Subcutaneous adipose tissue (tissue), 4 donors: Measurements from ENCODE around the gene HTR1A. TPM values are rescaled to one million over a fixed set of nuclear protein-coding genes. Genes with fewer than 3 reads are reported as not detected.

Source experiments
- total RNA-seq, 4 donors: library from RNA; depleted of rRNA; stranded (reverse); fragments of >200 nt; gene quantifications; one replicate each; pipeline ENCODE4 v1.1.0, GENCODE V29; 2016
- TF ChIP-seq, protein P1 (sequence below): fragments of 450-650 bp; IDR thresholded peaks from one replicate; pipeline ENCODE4 v1.5.1; 2016; ENCODE audit warnings: low read depth, mild to moderate bottlenecking, control low read depth, antibody characterized with exemption, moderate library complexity

HTR1A gene
- total RNA-seq: not detected

- TF ChIP-seq, protein P1, sequence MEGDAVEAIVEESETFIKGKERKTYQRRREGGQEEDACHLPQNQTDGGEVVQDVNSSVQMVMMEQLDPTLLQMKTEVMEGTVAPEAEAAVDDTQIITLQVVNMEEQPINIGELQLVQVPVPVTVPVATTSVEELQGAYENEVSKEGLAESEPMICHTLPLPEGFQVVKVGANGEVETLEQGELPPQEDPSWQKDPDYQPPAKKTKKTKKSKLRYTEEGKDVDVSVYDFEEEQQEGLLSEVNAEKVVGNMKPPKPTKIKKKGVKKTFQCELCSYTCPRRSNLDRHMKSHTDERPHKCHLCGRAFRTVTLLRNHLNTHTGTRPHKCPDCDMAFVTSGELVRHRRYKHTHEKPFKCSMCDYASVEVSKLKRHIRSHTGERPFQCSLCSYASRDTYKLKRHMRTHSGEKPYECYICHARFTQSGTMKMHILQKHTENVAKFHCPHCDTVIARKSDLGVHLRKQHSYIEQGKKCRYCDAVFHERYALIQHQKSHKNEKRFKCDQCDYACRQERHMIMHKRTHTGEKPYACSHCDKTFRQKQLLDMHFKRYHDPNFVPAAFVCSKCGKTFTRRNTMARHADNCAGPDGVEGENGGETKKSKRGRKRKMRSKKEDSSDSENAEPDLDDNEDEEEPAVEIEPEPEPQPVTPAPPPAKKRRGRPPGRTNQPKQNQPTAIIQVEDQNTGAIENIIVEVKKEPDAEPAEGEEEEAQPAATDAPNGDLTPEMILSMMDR: no peak
Measured at GRCh38 chr5:63962279-63962678, at the start of gene HTR1A. Gene HTR1A (minus strand): TSS chr5:63962445. CDS start chr5:63961719, 726 bp downstream.

GRCh38 chr5:64003966-64004365 lies 41.7 kb upstream of the HTR1A start:
- TF ChIP-seq, protein P1: no peak

GRCh38 chr5:64000096-64000495 lies 37.9 kb upstream of the HTR1A start:
- TF ChIP-seq, protein P1: no peak

- TF ChIP-seq, protein P1: no peak
Measured at GRCh38 chr5:63987053-63987452, 24.8 kb upstream of the HTR1A start.

DNA sequence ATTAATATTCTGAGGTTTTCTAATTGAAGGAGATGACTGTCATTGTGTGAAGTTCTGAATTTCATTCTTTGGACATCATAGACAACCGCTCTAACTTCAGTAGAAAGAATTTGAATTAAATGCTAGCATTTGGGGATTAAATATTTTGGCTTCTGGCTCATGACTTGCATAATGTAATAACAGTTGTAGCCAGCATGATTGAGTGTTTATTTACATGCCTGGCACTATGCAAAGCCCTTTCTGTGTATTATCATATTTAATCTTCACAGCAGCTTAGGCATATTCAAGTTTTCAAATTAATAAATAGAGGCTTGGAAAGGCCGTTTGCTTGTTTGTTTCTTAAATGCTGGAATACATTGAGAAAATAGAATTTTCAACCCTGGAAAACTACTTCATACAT lies 19.6 kb upstream of the HTR1A start:
- TF ChIP-seq, protein P1: no peak

- TF ChIP-seq, protein P1: no peak
Measured at GRCh38 chr5:63963926-63964325, 1.7 kb upstream of the HTR1A start.

DNA sequence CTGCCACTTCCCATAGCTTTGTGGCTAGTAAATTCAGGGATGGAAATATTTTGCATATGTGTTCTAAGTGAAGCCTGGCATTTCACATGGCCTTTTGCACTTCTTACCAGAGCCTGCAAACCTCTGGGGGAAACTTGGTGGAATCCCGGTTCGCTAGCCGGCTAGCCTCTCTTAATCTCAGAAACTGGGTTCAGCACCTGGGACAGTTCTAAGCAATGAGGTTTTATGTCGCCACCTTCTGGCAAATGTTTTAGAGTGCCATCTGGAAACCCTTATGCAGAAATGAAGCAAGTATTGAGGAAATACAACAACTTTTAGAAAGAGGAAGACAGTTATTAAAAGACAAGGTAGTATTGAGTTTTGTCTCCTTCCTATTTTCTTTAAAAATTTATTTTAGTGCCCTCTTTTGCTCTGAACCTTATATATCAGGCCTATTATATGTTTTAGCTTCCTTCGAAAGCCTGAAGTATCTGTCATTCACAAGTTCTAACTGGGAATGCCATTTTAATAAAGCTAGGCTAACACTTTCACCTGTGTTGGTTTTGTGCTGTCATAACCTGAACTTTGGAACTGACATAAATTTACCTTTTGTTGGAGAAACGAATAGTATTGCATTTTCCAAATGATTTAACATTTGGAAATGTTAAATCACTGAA lies 963 bp upstream of the HTR1A start:
- TF ChIP-seq, protein P1: no peak
